Measurements from ENCODE around the gene TACC2. TPM values are rescaled to one million over a fixed set of nuclear protein-coding genes. Genes with fewer than 3 reads are reported as not detected.

TACC2 gene
- total RNA-seq, 4 donors from 2014 or later: 11.5 to 73.0 (median 14.5) TPM

DNA sequence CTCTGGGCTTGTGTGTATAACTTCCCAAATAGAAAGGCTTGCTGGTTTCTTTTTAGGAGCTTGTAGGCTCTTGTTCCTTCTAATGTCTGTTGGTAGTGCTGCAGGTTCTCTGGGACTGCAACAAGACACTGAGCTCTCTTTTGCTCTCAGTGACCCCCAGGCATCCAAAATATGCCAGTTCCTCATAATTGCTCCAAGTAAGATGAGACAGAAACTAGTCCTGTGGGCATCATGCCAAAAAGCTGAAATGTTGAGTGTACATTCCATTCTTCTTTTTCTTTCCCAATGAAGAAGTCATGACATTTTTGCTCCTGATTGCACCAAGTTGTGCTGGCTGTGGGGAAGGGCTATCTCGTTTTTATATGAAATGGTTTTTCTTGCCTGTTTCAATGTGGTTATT, 275.0 kb downstream of the TACC2 start:
- no peak for TF ChIP-seq CTCF (IDR thresholded peaks at IDR 0.05)
- TF ChIP-seq POLR2A (IDR thresholded peaks at IDR 0.05): no peak
- Histone ChIP-seq H3K4me3 (no peak overlapping the region), H3K27ac (no peak overlapping the region), H3K4me1 (no peaks in the 10 kb centered on the region), H3K36me3 (no peaks in the 10 kb centered on the region), H3K9me3 (no peaks in the 10 kb centered on the region), H3K27me3 (no peaks in the 10 kb centered on the region)
- no peak for DNase-seq
- intact Hi-C loops (cut with DNase I; ENCODE audit: low total_unique reads): no loop called here

- no peak for TF ChIP-seq POLR2A (IDR thresholded peaks at IDR 0.05)
- H3K36me3 ChIP-seq: no peaks in the 10 kb centered on the region
- no peaks in the 10 kb centered on the region for H3K4me1 ChIP-seq
- no peaks in the 10 kb centered on the region for H3K9me3 ChIP-seq
- no peak overlapping the region for H3K4me3 ChIP-seq
- no peak for DNase-seq
- intact Hi-C loops (cut with DNase I; ENCODE audit: low total_unique reads): no loop called here
- H3K27me3 ChIP-seq: no peaks in the 10 kb centered on the region
- H3K27ac ChIP-seq: no peak overlapping the region
Measured at GRCh38 chr10:122264436-122264835, 275.5 kb downstream of the TACC2 start.

DNA sequence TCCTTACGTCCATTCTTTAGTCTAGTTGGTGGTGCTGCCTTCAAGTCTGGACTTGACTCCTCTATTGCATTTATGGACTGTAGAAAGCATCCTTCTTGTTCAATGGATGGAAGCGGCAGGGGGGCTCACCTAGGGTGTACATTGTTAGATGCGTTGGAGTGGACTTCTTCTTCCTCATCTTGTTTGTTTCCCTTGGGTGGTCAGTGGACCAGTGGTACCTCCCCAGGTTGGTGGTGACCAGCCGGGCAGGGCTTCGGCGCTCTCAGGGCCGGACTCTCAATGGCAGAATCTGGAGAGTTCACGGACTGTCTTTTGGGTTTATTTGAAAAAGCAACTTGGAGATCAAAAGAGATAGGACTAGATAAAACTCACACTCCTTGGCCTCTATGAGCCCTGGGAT, 276.0 kb downstream of the TACC2 start:
- Histone ChIP-seq H3K9me3 (no peaks in the 10 kb centered on the region), H3K27me3 (no peaks in the 10 kb centered on the region), H3K36me3 (no peaks in the 10 kb centered on the region), H3K4me1 (no peaks in the 10 kb centered on the region), H3K27ac (no peak overlapping the region), H3K4me3 (no peak overlapping the region)
- DNase-seq: no peak
- intact Hi-C loops (cut with DNase I; ENCODE audit: low total_unique reads): no loop called here
- no peak for TF ChIP-seq POLR2A (IDR thresholded peaks at IDR 0.05)
- TF ChIP-seq CTCF (IDR thresholded peaks at IDR 0.05): no peak

DNA sequence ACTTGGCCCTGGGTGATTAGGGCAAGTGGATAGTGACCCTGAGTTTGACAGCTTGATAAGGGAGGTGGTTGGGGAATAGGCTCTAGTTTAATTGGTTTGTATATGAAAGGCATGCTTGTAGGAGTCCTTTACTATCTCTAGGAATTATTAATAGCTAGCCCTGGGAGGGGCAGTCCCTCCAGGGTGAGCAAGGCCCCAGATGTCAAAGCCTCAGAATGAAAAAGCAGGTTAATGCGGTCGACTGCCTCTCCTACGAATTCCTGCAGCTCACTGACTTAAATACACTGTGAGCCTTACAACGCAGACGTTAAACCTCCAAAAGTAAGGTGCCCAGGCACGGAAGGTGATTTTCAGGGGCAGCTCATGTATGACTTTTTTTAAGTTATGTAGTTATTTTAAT, 276.9 kb downstream of the TACC2 start:
- no peak overlapping the region for H3K4me3 ChIP-seq
- H3K27ac ChIP-seq: no peak overlapping the region
- no peaks in the 10 kb centered on the region for H3K4me1 ChIP-seq
- intact Hi-C loops (cut with DNase I; ENCODE audit: low total_unique reads): no loop called here
- no peaks in the 10 kb centered on the region for H3K9me3 ChIP-seq
- H3K27me3 ChIP-seq: no peaks in the 10 kb centered on the region
- H3K36me3 ChIP-seq: no peaks in the 10 kb centered on the region
- DNase-seq: no peak
- TF ChIP-seq CTCF (IDR thresholded peaks at IDR 0.05) (no peak), POLR2A (IDR thresholded peaks at IDR 0.05) (no peak)

- intact Hi-C loops (cut with DNase I; ENCODE audit: low total_unique reads): no loop called here
- peak; percentile 56 to 87 (median 72) for TF ChIP-seq CTCF (IDR thresholded peaks at IDR 0.05)
- no peak for TF ChIP-seq POLR2A (IDR thresholded peaks at IDR 0.05)
- peak; percentile 33 to 41 for DNase-seq
Measured at GRCh38 chr10:122267849-122268737, 279.1 kb downstream of the TACC2 start.

More at GRCh38 chr10:122267849-122268737, 279.1 kb downstream of the TACC2 start:
- Histone ChIP-seq H3K4me3 (no peak overlapping the region), H3K27me3 (no peaks in the 10 kb centered on the region), H3K9me3 (no peaks in the 10 kb centered on the region), H3K4me1 (no peaks in the 10 kb centered on the region), H3K36me3 (no peaks in the 10 kb centered on the region), H3K27ac (no peak overlapping the region)
